Stimulated activated CD4-positive, alpha-beta T cell treated with anti-CD3 and anti-CD28 coated beads, Interleukin-1b, Interleukin-23, amount 100 ng/mL, for 1 hour (primary cell): ENCODE data around the gene KDM5D.

Experiments used
- DNase-seq, 2 donors: peaks; one replicate each; pipeline ENCODE4 v3.0.0-alpha.2; 2020; ENCODE audit warnings: low read depth in 2 of 2

KDM5D gene

GRCh38 chrY:19744381-19745378 is at the start of gene KDM5D:
Gene KDM5D, minus strand, starts transcription at chrY:19744726. Its CDS starts 192 bp downstream, at chrY:19744534.
- DNase-seq = peak; percentile 20 to 38

GRCh38 chrY:19768375-19768774 is 23.8 kb upstream of the KDM5D start:
- DNase-seq = no peak

GRCh38 chrY:19743331-19743730 is 1.2 kb downstream of the KDM5D start:
- DNase-seq = no peak

GRCh38 chrY:19742153-19742552 is 2.4 kb downstream of the KDM5D start:
- DNase-seq = no peak

GRCh38 chrY:19734425-19734824 is 10.1 kb downstream of the KDM5D start:
- no peak for DNase-seq

GRCh38 chrY:19717950-19718349 is 26.6 kb downstream of the KDM5D start:
- no peak for DNase-seq

- DNase-seq = no peak
Observed at GRCh38 chrY:19717146-19717545, 27.4 kb downstream of the KDM5D start.

- no peak for DNase-seq
Observed at GRCh38 chrY:19715226-19715625, 29.3 kb downstream of the KDM5D start.

- DNase-seq = no peak
Observed at GRCh38 chrY:19713430-19713829, 31.1 kb downstream of the KDM5D start.

GRCh38 chrY:19706273-19706672 is 38.3 kb downstream of the KDM5D start:
- no peak for DNase-seq

GRCh38 chrY:19698495-19698894 is 46.0 kb downstream of the KDM5D start:
- no peak for DNase-seq

- DNase-seq = no peak
Observed at GRCh38 chrY:19680821-19681220, 63.7 kb downstream of the KDM5D start.
